ENCODE results near the gene KRTAP17-1. TPM values are rescaled to one million over a fixed set of nuclear protein-coding genes. Genes with fewer than 3 reads are reported as not detected.

Gene KRTAP17-1, protein sequence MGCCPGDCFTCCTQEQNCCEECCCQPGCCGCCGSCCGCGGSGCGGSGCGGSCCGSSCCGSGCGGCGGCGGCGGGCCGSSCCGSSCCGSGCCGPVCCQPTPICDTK
- not detected for total RNA-seq

GRCh38 chr17:41315204-41315794 lies at the start of gene KRTAP17-1:
KRTAP17-1 (minus strand) TSS chr17:41315710; CDS start chr17:41315650, 60 bp downstream.

GRCh38 chr17:41350381-41350878 lies 34.9 kb upstream of the KRTAP17-1 start, which contains the start of gene KRT33A:
KRT33A (minus strand) TSS chr17:41350828; CDS start chr17:41350767, 61 bp downstream.

DNA sequence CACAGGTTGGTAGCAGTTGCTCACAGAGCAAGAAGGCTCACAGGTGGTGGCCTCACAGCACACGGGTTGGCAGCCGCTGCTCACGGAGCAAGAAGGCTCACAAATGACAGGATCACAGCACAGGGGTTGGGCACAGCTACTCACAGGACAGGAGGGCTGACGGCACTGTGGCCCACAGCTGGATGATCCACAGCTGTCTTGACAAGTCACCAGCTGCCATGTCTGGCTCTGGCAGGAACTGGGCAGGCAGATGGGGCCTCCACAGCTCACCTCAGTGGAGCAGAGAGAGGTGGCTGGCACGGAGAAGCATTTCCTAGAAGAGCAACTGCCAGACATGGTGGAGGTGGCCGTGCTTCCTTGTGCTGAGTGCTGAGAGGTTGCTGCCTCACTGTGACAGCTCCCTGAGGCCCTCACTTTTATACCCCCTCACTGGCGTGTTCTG lies 6.6 kb downstream of the KRTAP17-1 start, which contains the start of gene KRTAP16-1:
KRTAP16-1 (minus strand) TSS at position 392 of the 442 bp plus-strand sequence; CDS start at position 336, 56 bp downstream.

GRCh38 chr17:41301916-41302901 lies 13.3 kb downstream of the KRTAP17-1 start, which contains the start of gene KRTAP29-1:
KRTAP29-1 (minus strand) TSS chr17:41302851; CDS start chr17:41302851, 0 bp downstream.

GRCh38 chr17:41275648-41276190 lies 39.8 kb downstream of the KRTAP17-1 start, which contains the start of gene KRTAP9-7:
KRTAP9-7 (plus strand) TSS chr17:41275698; CDS start chr17:41275698, 0 bp downstream.

GRCh38 chr17:41265078-41265477 lies 50.4 kb downstream of the KRTAP17-1 start, which contains the start of gene KRTAP9-6:
KRTAP9-6 (plus strand) TSS chr17:41265378; CDS start chr17:41265378, 0 bp downstream.

Other genes with a start within 250 kb of the KRTAP17-1 start
- not detected for gene KRTAP2-4, start 249.8 kb downstream of the KRTAP17-1 start, total RNA-seq
- gene KRTAP4-7, start 231.6 kb downstream of the KRTAP17-1 start, total RNA-seq, result not detected
- gene KRTAP4-8, start 217.6 kb downstream of the KRTAP17-1 start, total RNA-seq, result not detected
- gene KRTAP4-16, start 213.5 kb downstream of the KRTAP17-1 start, total RNA-seq, result not detected
- not detected for gene KRTAP4-9, start 210.3 kb downstream of the KRTAP17-1 start, total RNA-seq
- not detected for gene KRTAP4-11, start 197.3 kb downstream of the KRTAP17-1 start, total RNA-seq
- gene KRTAP4-12, start 191.5 kb downstream of the KRTAP17-1 start, total RNA-seq, result not detected
- not detected for gene KRTAP4-6, start 175.2 kb downstream of the KRTAP17-1 start, total RNA-seq
- not detected for gene KRTAP4-5, start 165.9 kb downstream of the KRTAP17-1 start, total RNA-seq
- not detected for gene KRTAP4-4, start 155.0 kb downstream of the KRTAP17-1 start, total RNA-seq
- gene KRTAP4-3, start 147.5 kb downstream of the KRTAP17-1 start, total RNA-seq, result not detected
- not detected for gene KRTAP4-2, start 137.5 kb downstream of the KRTAP17-1 start, total RNA-seq
- gene KRTAP4-1, start 130.8 kb downstream of the KRTAP17-1 start, total RNA-seq, result not detected
- not detected for gene KRTAP9-1, start 125.8 kb downstream of the KRTAP17-1 start, total RNA-seq
- gene KRTAP9-2, start 89.1 kb downstream of the KRTAP17-1 start, total RNA-seq, result not detected
- not detected for gene KRTAP9-3, start 83.3 kb downstream of the KRTAP17-1 start, total RNA-seq
- gene KRTAP9-8, start 77.7 kb downstream of the KRTAP17-1 start, total RNA-seq, result 0.44 TPM
- not detected for gene KRTAP9-4, start 66.0 kb downstream of the KRTAP17-1 start, total RNA-seq
- not detected for gene KRTAP9-9, start 60.3 kb downstream of the KRTAP17-1 start, total RNA-seq
- gene KRTAP9-6, start 50.3 kb downstream of the KRTAP17-1 start, total RNA-seq, result not detected
- gene KRTAP9-7, start 40.0 kb downstream of the KRTAP17-1 start, total RNA-seq, result not detected
- not detected for gene KRTAP29-1, start 12.9 kb downstream of the KRTAP17-1 start, total RNA-seq
- gene KRTAP16-1, start 6.4 kb downstream of the KRTAP17-1 start, total RNA-seq, result not detected
- gene KRT33A, start 35.1 kb upstream of the KRTAP17-1 start, total RNA-seq, result not detected
- not detected for gene KRT33B, start 54.1 kb upstream of the KRTAP17-1 start, total RNA-seq
- gene KRT34, start 66.6 kb upstream of the KRTAP17-1 start, total RNA-seq, result not detected
- not detected for gene KRT31, start 81.9 kb upstream of the KRTAP17-1 start, total RNA-seq
- gene KRT37, start 108.9 kb upstream of the KRTAP17-1 start, total RNA-seq, result not detected
- gene KRT38, start 125.3 kb upstream of the KRTAP17-1 start, total RNA-seq, result not detected
- not detected for gene KRT32, start 151.7 kb upstream of the KRTAP17-1 start, total RNA-seq
- not detected for gene KRT35, start 165.4 kb upstream of the KRTAP17-1 start, total RNA-seq
- not detected for gene KRT36, start 174.2 kb upstream of the KRTAP17-1 start, total RNA-seq
- 200 TPM for gene KRT13, start 189.9 kb upstream of the KRTAP17-1 start, total RNA-seq
- gene KRT15, start 203.2 kb upstream of the KRTAP17-1 start, total RNA-seq, result 80.3 TPM
- 131 TPM for gene KRT19, start 212.6 kb upstream of the KRTAP17-1 start, total RNA-seq